NCI-H526 (cell line): ENCODE results near the gene LRRC75A.

Source experiments
- DNase-seq, 2 experiments: peaks; one replicate each; lab custom pipeline; 2025; lab: John Stamatoyannopoulos, UW

LRRC75A gene

DNA sequence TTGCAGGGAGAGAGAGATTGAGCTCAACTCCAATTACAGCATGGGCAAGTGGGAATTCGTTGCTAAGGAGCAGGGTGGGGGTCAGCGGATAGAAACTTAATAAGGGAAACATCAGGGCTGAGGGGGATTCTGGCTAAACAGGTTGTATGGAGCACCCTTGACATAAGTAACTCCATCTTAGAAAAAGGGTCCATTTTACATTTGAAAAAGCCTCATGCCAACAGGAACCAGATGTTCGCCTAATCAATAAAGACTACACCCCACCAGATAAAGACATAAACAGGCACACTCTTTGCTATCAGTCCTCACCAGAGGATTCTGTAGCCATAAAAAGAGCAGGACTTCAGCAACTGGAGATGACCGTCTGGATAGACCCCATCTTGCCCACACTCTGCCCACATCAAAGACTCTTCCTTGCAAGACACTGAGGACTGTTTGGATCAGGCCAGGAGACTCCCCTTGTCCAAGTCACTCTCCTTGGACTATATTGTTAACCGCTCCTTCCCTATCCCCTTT, 1.6 kb upstream of the LRRC75A start:
- DNase-seq = no peak

DNA sequence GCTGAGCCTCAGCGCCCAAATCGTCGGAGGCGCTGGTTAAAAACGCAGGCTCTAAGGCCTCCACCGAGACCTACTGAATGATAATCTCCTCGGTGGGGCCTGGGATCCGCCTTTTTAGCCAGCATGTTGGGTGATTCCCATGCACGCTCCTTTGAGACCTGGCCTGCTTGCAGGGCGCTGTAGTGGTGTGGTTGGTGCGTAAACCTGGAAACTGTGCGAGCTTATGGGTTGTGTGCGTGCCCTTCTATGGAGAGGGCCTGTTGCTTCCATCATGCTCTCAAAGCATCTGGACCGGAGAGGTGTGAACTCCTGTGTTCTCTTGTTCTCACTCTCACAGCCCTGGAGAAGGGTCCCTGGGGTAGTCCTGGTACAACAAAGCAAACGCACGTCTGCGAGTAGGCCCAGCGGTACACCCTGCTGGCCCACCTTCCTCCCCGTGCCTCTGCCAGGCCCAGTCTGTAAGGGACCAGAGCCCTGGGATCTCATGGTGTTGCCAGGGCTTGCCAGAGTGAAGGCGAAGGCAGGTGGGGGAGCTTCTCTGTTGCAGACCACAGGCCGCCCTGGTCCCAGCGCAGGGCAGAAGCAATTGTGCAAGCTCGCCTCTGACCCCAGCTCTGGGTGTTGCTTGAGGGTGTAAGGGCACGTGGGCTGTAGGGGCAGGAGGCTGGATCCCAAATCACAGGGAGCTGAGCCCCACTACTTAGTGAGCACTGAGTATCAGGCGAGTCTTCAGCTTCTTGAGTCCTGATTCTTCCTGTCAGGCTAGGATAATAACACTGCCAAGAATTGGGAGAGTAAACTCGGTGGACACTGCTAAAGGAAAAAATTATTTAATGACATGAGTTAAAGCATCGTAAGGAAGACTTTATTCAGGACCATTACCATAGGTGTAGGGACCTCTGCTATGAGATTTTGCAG, 879 bp upstream of the LRRC75A start:
- DNase-seq = no peak

DNA sequence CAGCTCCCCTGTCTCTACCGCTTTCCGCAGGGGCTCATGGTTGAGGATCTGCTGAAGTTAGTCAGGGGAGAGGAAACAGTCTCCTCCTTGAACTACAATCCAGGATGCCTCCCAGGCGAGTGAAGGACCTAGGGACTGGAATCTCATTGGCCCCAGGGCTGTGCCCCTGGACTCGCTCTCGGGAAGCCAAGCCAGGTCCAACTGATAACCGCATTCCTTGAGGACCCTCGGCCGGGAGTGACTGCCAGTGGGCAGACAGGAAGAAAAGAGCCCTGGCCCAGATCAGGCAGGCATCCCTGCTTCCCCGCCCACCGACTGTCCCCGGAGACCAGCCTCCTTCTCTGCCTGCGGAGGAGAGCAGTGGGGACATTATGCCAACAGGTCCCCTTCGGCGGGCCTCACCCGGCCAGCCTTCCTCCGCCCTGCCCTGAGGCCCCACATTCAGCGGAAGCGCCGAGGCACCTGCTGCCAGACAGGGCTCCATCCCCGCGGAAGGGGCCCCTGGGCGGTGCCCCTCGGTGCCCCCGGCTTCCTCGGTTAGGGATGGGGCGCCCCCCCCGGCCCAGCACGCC, 776 bp downstream of the LRRC75A start:
- DNase-seq = peak; percentile 15 to 50

DNA sequence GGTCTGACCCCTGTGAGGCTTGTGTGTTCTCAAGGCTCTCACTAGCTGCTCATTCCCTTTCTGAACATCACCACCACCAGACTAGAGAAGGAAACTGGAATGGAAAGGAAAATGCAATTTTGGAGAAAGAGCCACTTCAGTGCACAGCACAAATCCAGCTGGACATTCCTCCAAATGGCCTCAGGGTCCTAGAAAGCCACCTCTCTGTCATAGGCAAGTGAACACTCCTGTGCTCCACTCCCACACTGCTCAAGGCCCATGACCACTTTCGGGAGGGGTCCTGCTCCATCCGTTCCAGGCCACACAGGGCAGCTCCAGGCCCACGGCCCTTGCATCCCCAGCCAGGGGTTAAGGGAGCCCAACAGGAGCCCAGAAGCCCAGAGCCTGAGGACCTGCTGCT, 2.6 kb downstream of the LRRC75A start:
- no peak for DNase-seq

DNA sequence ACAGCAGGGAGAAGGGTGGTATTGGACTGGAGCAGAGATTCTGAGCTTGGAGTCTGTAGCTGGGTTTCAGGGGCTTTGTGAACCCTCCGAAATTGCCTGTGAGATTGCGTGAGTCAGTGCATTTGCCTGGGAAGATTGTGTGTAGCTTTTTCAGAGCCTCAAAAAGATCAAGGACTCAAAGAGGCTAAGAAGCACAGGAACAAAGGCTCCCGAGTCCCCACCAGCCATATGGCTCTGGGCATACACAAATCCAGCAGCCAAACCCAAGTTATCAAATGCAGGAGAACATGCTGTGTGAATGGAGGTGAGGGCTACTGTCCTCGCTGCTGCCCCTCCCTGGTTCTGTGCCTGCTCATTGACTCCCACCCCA, 3.0 kb downstream of the LRRC75A start:
- no peak for DNase-seq

DNA sequence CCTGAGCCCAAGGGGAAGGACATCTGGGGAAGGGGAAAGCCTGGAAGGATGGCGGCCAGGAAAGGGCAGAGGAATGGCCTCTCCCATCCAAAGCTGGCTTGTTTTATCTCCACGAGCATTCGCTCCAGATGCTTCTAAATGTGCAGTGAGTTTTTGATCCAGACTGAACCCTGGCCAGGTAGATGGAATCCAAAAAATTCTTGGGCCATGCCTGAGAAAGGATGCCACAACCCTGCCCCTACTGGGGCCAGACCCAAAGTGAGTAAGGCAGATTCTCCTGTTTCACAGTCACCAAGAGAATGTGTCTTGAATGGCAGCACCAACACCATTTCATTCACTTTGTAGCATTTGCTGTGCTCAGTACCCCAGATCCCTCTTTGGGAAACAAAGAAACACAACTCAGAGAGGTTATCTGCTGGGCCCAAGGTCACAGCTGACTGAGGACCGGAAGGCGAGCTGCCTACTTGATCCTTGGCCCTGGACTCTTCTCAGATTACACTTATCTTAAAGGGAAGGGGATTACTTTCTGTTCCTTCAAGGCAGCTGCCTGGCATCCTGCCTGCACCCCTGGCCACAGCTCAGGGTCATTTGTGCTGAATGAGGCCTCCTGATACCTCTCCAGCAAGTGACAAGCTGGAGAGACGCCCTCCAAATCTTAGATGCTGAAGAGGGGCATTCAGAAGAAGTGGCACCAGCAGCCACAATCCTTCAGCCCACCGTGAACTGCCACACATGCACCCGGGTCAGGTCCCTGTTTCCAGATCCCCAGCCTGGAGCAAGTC, 3.6 kb downstream of the LRRC75A start:
- DNase-seq = no peak

DNA sequence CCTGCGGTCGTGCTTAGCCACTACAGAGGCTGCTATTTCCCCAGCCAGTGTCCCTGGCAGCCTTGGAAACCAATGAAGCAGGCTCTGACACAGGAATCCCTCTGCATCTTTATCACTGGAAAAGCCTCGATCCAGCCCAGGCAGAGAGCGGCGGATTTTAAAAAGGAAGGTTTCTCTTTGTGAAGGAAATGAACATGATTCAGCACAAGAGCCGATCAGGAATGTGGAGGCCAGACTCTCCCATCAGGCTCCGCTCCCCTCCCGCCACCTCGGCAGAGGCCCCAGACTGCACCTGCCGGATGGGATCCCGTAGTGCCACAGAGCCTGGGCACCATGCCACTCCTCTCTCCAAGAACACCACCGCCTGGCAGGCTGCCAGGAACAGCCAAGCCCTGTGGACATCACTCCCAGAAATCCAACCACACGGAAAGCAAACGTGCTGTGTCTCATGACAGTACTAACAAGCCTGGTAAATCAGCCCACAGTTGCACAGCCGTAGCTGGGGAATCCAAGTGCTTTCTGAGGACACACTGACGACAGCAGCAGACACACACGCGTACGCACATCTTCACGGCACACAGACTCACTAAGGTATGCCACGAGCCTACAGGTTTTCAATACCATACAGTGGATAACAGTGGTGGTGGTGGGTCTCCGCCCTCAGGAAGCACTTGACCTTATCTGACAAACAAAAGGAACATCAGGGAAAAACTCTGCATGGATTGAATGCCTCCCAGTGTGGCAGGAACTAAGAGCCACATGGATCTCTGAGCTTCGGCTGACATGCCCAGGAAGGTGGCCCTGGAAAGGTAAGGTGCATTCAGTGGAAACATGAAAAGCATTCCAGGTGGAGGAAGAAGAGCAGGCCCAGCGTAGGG, 5.4 kb downstream of the LRRC75A start:
- DNase-seq = peak in 1 of 2 experiments; percentile 54

DNA sequence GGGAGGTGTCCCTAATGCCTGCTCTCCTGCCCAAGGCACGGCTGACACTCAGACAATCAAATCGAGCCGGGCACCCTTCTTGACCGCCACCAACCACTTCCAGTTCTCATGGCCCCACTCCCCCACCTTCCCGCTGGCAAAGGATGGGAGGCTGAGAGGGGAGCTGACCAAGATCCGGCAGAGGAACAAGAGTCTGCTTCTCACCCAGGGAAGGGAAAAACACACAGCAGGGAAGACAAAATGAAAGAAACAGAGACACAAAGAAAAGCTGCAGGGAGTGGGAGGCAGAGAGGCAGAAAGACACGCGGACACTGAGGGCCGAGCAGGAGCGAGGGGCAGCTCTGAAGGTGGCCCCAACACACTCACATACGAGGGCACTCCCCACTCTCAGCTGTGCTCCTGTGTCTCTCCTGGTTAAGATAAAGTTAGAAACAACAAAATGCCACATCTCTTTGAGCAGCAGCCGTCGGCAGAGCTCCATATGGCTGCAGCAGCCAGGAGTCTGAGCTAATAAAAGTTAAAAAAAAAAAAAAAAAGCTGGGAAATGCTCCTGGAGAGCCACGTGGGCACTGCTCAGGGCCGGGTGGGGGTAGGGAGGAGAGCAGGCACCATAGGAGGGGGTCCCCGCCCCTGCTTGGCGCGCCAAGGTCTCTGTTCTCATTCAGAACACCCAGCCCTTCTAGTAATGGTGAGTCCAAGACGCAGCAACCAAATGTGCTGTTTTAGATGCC, 7.4 kb downstream of the LRRC75A start:
- no peak for DNase-seq

DNA sequence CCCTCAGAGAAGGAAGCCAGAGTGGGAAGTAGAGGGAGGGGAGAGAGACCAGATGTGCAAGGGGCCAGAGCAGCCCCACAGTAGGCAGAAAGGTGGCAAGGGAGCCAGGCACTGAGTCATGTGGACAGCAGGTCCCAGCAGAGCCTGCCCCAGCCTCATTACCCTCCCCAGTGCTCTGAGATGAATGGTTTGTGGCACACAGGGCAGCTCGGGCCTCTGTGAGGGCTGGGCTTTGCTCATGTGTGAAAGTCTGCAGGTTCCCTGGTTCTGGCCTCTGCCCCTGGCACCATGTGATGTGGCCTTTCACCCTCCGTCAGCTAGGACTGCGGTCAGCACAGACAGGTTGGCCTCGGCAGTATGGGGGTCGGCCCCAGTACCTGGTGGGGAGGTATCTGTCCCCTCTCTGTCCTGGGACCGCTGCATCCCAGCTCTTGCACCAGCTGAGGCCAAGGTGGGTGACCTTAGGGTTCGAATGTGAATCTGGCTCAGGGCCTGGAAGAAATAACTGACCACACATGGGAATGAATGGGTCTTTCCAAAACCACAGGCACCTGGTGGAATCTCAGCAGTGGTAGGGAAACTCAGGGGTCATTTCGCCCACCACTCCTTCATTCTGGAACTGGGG, 8.9 kb downstream of the LRRC75A start:
- DNase-seq = no peak

DNA sequence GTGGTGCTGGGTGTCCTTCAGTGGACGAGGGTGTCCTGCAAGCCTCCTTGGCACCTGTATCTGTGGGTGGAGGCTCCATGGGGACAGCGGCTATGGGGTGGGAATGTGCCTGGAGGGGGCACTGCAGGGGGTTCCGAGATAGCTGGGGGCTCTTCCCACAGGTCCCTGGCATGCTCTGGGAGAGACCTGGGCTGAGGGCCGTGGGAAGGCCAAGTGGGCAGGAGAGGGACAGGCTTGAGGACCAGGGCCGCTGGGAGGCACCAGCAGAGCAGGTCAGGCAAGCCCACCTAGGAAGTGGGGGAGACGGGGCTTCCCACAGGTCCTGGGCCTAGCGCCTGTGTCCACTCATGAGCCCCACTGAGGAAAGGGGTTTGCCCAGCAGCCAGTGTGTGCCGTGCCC, 9.7 kb downstream of the LRRC75A start:
- DNase-seq = no peak

DNA sequence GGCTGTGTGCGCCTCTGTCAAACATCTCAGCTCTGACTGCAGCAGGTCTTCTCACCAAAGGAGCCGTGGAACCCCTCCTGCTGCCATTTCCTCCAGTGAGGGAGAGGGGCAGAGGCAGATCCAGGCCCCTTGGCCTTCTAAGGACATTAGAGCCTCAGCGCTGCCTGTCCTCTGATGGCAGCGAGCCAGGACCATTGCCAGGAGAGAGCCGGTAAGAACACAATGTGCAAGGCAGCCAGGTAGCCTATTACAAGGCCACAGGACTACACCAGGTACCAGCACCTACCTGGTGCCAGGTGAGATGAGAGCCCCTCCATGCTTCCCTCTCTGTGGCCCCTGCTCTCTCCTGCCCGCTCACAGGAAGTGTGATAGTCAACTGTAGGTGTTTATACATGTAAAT, 11.0 kb downstream of the LRRC75A start:
- DNase-seq = no peak

DNA sequence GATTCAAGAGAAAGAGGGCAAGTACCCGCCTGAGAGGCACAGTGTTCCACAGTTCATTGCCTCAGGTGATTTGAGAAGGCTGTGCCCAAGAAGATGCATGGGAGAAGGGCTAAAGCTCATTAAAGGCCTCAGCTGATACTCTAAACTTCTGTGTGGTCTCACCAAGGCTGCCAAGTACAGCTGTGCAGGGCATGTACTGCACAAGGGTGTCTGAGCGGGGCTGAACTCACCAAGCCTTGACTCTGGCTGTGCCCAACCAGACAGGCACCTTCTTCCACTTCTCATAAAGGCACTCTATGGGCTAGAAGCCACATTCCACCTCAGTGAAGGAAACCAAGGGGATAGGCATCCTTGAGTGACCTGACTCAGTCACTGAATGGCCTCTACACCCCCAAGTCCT, 12.7 kb downstream of the LRRC75A start:
- no peak for DNase-seq

DNA sequence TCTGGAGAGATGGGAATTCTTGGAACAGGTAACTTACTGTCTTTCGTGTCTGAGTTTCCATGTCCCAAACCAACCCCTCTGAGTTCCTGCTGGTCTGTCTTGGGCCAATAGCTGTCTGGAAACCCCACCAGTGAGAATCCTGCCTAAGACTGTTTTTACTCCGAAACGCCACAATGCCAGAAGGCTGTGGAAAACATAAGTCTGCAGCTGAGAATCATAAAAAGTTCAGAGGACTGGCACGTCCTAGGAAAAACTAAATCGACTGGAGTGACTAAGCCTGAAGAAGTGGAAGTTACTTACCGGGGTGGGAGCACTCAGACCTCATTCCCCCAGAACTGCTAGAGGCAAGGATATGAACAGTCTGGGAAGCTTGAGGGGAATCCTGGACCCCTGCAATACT, 13.3 kb downstream of the LRRC75A start:
- no peak for DNase-seq

DNA sequence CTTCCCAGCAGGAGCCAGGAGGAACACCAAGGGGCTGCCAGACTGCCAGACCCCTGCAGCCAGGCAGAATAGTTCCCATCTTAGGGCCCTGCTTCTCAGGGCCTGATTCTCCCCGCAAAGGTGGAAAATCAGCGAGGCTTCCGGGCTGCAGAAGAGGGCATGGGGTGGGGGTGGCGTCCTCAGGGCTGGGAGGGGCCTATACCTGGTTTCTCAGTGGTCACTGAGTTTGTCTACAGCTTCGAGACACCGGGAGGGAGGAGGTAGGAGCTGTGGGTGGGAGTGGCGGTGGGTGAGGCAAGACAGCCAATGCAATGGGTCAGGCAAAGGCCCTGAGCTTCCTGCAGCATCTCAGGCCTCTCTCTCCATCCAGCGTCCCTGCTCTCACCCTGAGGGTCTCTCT, 14.3 kb downstream of the LRRC75A start:
- no peak for DNase-seq

DNA sequence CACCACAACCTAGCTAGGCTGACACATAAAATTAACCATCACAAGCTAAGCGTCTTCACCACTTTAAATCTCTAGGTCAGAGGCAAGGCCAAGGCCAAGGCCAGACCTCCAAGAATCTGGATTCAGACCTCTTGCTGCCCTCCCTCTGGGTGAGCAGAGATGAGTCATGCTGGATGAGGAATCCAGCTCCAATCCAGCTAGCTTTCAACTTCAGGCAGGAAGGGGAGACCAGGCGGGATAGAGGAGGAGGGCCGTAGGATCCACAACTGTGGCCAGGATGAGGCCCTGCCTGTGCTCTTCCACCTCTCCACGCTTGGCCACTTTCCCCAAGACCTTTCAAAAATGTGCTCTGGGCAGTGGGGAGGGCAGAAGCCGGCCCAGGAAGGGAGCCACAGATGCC, 14.7 kb downstream of the LRRC75A start:
- no peak for DNase-seq

DNA sequence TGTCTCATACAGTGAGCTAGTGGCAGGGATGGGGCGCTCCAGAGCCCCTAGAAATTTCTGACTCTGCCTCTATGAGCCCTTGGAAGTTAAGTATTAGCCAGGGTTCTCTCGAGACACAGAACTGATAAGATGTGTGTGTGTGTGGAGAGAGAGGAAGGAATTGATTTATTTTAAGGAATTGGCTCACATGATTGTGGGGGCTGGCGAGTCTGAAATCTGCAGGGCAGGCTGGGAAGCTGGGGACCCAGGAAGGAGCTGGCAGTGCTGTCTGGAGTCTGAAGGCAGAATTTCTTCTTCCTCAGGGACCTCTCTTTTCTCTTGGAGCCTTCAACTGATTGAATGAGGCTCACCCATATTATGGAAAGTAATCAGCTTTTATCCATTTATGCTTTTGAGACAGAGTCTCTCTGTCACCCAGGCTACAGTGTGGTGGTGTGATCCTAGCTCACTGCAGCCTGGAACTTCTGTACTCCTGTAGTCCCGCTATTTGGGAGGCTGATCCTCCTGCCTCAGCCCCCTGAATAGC, 16.8 kb downstream of the LRRC75A start:
- no peak for DNase-seq

DNA sequence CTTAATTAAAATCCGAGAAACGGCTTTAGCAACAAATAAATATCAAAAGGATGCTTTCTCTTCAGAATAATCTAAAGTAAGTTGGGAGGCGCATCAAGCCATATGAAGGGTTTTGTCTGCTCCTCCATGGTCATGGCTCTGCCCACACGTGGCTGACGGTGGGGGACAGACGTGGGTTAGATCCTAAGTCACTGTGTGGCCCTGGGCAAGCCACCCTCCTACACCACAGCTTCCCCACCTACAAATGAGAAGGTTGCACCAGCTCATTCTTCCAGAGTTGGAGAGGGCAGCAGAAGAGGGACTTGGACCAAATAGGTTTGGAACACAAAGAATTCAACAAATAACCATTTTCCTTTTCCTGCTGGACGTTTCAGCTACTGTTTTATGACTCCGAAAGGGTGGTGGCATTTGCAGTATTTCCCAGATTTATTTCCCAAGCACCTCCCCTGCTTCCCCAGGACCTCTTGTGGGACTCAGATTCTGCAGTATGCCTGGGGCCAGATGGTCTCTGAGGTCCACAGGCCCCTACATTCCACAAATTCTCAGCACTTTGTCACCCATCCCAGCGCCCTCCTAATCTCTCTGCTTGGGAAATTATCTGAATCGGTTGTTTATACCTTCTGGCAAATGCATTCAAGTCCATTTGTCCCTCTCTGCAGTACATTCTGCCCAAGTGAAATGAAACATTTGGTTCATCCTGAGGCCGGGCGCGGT, 17.8 kb downstream of the LRRC75A start:
- no peak for DNase-seq

DNA sequence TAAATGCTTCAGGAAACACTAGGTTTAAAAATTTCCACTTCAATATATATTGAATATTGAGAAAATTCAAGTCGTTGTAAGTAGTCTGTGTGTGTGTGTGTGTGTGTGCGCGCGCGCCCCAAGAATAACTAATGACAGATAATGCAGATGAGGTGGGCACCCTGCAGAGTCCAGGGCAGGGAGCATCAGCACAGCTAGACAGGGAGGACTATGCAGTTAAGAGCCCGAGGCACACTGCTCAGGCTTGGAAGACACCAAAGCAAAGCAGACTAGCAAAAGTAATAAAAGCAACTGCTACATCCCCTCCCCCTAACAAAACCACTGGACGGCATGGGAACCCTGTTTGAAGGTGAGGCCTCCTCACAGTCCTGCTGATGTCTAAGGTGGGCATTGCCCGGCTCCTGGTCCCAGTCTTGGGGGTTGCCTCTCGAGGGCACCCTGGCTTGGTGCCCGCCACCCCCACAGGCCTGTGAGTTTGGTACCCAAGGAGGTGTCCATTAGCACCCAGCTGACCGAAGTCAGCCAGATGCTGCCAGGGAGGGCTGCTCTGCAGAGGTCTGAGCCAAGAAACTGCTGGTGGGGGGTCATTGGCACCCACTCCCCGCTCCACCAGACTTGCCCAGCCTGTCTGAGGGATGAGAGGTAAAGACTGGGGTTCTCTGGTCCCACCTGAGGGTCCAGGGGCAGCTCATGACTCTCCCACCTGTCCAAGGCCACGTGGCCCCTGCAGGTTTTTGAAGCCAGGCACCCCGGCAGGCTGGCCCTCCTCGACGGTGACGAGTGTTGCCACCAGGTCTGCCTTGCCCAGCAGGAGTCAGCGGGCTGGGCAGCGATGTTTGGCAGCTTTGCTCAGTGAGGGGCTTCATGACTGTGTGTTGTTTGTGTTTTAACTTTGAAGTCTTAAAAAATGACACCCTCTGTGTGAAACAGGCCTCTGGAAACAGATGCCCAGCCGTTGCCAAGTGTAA, 18.7 kb downstream of the LRRC75A start:
- DNase-seq = no peak
